GM19324 (cell line): ENCODE measurements around the gene FOSL1.
"Not testable (repeated sequence)": the region's sequence is repeated elsewhere in the genome, so short reads cannot be mapped to it uniquely, and the experiment has no call there.

Experiments used
- ATAC-seq: cut with Tn5 transposase; IDR thresholded peaks from one replicate; pipeline ENCODE4 v1.9.1; 2021; ENCODE audit warnings: mild to moderate bottlenecking, moderate library complexity; ENCODE audit not compliant: unreplicated experiment, low FRiP score

Gene FOSL1

GRCh38 chr11:65854852-65855837 is 45.0 kb downstream of the FOSL1 start:
- no peak for ATAC-seq

- no peak for ATAC-seq
Measured at GRCh38 chr11:65854161-65854592, 46.0 kb downstream of the FOSL1 start.

DNA sequence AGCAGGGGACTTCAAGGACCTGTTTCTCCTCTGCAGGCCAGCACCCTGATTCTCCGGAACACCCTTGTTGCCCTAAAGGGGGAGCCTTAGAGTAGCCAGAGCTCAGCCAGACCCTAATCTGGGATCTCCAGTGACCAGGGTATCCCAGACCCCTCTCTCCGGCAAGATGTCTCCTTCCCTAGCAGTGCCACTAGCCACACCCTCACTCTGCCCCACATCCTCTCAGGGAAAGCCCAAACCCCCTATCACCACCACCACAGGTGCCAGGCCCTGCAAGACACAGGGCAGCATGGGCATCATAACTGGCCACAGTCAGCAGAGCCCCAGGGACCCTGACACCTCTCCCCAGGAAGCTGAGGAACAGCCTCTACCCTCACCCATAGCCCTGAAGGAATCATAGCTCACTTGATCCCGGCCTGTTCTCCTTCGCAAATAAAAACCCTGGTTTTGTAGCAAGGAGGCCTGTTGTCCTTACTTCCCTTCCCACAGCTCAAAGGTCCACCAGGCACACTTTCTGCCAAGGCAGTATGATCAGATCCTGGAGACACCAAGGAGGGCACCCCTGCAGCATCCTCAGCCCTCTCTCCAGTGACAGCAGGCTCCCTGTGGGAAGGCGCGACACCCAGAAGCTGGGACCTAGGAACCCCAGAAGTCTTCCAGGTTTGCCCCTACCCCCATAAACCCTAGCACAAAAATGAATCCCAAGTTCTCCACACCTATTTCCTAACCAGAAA is 46.8 kb downstream of the FOSL1 start:
- ATAC-seq = no peak

DNA sequence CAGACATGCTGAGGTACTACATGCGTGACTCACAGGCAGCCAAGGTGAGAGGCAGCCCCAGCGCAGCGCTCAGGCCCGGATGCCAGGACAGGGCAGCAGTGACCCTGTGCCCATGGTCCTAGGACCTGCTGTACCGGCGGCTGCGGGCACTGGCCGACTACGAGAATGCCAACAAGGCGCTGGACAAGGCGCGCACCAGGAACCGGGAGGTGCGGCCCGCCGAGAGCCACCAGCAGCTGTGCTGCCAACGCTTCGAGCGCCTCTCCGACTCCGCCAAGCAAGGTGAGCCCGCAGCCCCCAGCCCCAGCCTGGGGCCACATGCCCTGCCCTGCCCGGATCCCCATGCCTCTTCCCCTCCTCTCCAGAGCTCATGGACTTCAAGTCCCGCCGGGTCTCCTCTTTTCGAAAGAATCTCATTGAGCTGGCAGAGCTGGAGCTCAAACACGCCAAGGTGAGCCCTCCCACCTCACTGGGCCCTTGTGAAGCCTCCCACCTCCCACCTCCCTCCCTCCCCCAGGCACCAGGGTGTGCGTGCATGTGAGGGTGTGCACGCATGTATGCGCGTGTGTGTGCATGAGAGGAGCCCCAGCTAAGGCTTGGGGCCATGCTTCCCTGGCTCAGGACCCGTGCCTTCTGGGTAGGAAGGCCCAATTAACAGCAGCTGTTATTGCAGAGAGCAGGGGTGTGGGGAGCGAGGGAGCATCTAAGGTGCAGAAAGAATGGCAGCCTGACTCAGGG is 47.5 kb downstream of the FOSL1 start:
- ATAC-seq = no peak

- no peak for ATAC-seq
Measured at GRCh38 chr11:65851811-65852507, 48.2 kb downstream of the FOSL1 start.

- ATAC-seq = no peak
Measured at GRCh38 chr11:65851083-65851579, 49.1 kb downstream of the FOSL1 start.

- ATAC-seq = no peak
Measured at GRCh38 chr11:65850217-65851082, 49.7 kb downstream of the FOSL1 start.

DNA sequence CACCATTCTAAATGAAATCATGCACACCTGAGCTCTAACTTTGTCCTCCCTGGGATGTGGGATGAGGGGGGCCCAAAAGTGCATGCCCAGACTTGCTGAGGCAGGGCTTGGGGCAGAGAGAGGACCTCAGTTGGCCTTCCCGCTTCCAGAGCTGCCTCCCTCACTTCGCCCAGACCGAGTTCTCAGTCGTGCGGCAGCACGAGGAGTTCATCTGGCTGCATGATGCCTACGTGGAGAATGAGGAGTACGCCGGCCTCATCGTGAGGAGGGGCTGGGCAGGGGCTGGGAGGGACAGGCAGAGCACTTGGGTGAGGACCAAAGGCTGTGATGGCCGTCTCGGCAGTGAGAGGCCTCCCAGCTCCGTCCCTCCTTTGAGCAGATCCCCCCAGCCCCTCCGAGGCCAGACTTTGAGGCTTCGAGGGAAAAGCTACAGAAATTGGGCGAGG is 50.4 kb downstream of the FOSL1 start:
- no peak for ATAC-seq

DNA sequence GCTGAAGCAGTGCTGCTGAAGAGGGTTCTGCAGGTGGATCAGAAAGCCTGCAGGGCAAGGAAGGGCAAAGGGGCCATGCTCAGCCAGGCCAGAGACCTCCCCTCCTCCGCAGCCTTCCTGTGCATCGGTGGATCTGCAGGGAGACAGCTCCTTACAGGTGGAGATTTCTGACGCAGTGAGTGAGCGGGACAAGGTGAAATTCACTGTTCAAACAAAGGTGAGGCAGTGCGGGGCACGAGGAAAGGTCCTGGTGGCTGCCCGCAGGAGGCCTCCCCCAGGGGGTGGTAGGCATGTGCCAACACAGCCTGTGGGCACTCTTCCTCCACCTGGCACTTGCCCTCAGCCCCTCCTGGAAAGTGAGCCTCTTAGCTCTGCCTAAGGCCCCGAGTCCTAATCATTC is 50.8 kb downstream of the FOSL1 start:
- no peak for ATAC-seq

- not testable (repeated sequence) for ATAC-seq
Measured at GRCh38 chr11:65848693-65849092, 51.5 kb downstream of the FOSL1 start.

DNA sequence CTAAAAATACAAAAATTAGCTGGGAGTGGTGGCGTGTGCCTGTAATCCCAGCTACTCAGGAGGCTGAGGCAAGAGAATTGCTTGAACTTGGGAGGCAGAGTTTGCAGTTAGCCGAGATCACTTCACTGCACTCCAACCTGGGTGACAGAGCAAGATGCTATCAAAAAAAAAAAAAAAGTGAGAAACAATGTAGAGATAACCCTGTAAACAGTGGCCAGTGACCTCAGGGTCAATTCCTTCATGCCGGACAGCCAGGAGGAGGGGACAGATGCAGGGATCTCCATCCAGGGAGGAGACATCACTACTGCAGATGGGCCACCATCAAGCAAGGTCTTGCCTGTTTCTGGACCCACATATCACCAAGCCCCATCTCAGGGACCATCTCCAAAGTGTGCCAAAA is 52.4 kb downstream of the FOSL1 start:
- ATAC-seq = no peak

DNA sequence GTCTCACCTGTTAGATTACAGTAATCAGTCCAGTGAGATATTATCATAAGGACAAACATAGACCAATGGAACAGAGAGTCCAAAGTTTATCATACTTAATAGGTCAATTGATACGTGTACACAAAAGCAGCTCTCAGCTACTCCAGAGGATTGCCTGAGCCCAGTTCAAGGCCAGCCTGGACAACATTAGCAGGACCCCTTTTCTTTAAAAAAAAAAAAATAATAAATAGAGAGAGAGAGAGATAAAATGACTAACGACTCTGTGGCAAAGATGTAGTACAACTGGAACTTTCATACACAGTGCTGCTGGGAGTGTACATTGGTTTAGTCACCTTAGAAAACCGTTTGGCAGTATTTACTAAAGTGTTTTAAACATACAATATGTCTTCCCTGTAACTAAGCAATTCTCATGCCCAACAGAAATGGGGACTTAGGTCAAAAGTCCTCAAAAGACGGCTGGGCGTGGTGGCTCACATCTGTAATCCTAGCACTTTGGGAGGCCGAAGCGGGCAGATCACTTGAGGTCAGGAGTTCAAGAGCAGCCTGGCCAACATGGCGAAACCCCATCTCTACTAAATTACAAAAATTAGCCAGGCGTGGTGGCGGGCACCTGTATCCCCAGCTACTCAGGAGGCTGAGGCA is 55.8 kb downstream of the FOSL1 start:
- no peak for ATAC-seq

- ATAC-seq = no peak
Measured at GRCh38 chr11:65843811-65844210, 56.4 kb downstream of the FOSL1 start.

- no peak for ATAC-seq
Measured at GRCh38 chr11:65842144-65842543, 58.0 kb downstream of the FOSL1 start.
